GM21360 (cell line): ENCODE results near the gene WFS1.

Experiments used
- ATAC-seq: cut with Tn5 transposase; IDR thresholded peaks from one replicate; pipeline ENCODE4 v1.9.1; 2021; ENCODE audit warnings: mild to moderate bottlenecking, moderate library complexity; ENCODE audit not compliant: unreplicated experiment

Gene WFS1

GRCh38 chr4:6259886-6260285 is 9.8 kb upstream of the WFS1 start:
- ATAC-seq, result no peak

- ATAC-seq, result no peak
Measured at GRCh38 chr4:6262176-6262575, 7.5 kb upstream of the WFS1 start.

GRCh38 chr4:6262847-6263487 is 6.7 kb upstream of the WFS1 start:
- ATAC-seq, result no peak

GRCh38 chr4:6263526-6264224 is 6.0 kb upstream of the WFS1 start:
- no peak for ATAC-seq

- ATAC-seq, result no peak
Measured at GRCh38 chr4:6264225-6264540, 5.5 kb upstream of the WFS1 start.

GRCh38 chr4:6265546-6265945 is 4.1 kb upstream of the WFS1 start:
- ATAC-seq, result no peak

- ATAC-seq, result no peak
Measured at GRCh38 chr4:6267573-6267972, 2.1 kb upstream of the WFS1 start.

- no peak for ATAC-seq
Measured at GRCh38 chr4:6268650-6269615, 717 bp upstream of the WFS1 start.

GRCh38 chr4:6270636-6271121 is 1.0 kb downstream of the WFS1 start:
- no peak for ATAC-seq

- ATAC-seq, result no peak
Measured at GRCh38 chr4:6271206-6271605, 1.6 kb downstream of the WFS1 start.

- no peak for ATAC-seq
Measured at GRCh38 chr4:6271701-6272465, 2.2 kb downstream of the WFS1 start.

- no peak for ATAC-seq
Measured at GRCh38 chr4:6272863-6273660, 3.4 kb downstream of the WFS1 start.

- ATAC-seq, result no peak
Measured at GRCh38 chr4:6273661-6273990, 4.0 kb downstream of the WFS1 start.

GRCh38 chr4:6275351-6275750 is 5.7 kb downstream of the WFS1 start:
- ATAC-seq, result no peak

- no peak for ATAC-seq
Measured at GRCh38 chr4:6275898-6276806, 6.5 kb downstream of the WFS1 start.

GRCh38 chr4:6277139-6277802 is 7.6 kb downstream of the WFS1 start:
- ATAC-seq, result no peak

- ATAC-seq, result no peak
Measured at GRCh38 chr4:6277935-6278800, 8.5 kb downstream of the WFS1 start.

GRCh38 chr4:6278801-6279197 is 9.1 kb downstream of the WFS1 start:
- ATAC-seq, result peak; percentile 93
